GM21515 (cell line): ENCODE data around the gene ARHGEF19.
"Not testable (repeated sequence)": the region's sequence is repeated elsewhere in the genome, so short reads cannot be mapped to it uniquely, and the experiment has no call there.

Experiments used
- ATAC-seq: cut with Tn5 transposase; IDR thresholded peaks from one replicate; pipeline ENCODE4 v1.9.1; 2021; ENCODE audit not compliant: unreplicated experiment

ARHGEF19 gene

GRCh38 chr1:16183179-16183578, 29.3 kb downstream of the ARHGEF19 start:
- no peak for ATAC-seq

DNA sequence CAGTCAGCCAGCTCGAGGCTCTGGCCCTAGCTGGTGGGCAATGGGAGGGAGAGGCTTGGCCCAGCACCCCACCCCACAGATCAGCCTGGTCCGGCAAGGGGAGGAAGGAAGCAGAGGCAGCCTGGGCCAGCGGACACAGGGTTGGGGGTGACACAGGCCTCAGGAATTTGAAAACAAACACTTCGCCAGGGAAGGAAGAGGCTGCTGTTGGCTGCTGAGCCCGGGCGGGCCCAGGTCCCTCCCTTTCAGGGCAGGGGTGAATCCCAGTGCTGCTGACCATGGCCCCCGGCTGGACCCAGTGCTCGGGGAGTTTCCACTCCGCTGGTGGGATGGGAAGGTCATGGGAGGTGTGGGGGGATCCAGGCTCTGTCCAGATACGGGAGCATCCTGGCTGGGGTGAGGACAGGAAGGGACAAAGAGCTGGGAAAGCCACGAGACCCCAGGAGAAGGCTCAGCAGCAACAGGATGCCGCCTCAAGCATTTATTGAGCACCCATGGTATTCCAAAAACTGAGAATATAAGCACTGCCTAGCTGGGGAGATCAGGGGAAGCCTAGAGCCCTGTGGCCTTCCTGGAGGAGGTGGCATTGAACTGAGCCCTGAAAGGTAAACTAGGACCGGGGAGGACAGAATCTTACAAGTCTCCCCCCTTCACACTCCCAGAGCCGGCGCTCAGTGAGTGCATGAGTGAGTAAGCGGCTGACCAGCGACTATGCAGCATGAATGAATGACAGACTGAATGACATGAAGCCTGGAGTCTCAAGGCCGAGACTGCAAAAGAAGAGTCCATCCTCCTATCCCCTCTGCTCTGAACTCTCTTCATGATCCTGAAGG, 30.3 kb downstream of the ARHGEF19 start:
- ATAC-seq = no peak

GRCh38 chr1:16180291-16180824, 32.1 kb downstream of the ARHGEF19 start:
- no peak for ATAC-seq

- no peak for ATAC-seq
Observed at GRCh38 chr1:16178596-16179497, 33.6 kb downstream of the ARHGEF19 start.

DNA sequence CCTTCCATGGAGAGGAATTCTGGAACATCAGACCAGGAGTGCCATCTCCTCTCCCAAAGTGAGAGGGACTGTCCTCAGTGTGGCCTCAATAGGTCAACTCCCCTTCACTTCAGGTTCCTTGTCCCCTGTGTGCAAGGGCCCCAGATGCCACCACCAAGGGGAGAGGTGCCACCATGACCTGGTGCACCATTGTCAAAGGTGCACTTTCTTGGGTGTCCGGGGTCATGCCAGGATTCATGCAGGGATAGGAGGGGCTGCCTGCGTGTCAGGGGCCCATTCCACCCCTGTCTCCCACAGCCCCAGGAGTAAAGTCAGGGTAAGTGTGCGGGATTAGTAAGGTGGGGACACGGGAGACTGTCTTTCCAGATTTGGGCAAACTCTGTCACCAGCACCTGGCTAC, 35.1 kb downstream of the ARHGEF19 start:
- no peak for ATAC-seq

DNA sequence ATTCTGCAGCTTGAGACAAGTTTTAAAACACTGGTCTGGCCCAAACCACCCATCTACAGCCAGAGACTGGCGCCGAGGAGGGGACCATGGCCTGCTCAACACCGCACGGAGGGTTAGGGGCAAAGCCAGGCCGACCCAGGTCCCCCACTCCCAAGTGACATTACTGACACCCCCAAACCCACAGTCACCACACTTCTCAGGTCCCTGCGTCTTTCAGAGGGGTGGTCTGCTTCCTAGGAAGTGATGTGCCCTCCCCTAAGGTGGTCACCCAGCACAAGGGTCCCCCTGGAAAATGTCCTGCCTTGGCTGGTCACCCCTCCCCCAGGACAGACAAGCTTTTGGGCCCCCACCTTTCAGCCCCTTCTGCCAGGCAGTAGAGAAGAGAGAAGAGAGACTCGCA, 35.8 kb downstream of the ARHGEF19 start:
- ATAC-seq = no peak

DNA sequence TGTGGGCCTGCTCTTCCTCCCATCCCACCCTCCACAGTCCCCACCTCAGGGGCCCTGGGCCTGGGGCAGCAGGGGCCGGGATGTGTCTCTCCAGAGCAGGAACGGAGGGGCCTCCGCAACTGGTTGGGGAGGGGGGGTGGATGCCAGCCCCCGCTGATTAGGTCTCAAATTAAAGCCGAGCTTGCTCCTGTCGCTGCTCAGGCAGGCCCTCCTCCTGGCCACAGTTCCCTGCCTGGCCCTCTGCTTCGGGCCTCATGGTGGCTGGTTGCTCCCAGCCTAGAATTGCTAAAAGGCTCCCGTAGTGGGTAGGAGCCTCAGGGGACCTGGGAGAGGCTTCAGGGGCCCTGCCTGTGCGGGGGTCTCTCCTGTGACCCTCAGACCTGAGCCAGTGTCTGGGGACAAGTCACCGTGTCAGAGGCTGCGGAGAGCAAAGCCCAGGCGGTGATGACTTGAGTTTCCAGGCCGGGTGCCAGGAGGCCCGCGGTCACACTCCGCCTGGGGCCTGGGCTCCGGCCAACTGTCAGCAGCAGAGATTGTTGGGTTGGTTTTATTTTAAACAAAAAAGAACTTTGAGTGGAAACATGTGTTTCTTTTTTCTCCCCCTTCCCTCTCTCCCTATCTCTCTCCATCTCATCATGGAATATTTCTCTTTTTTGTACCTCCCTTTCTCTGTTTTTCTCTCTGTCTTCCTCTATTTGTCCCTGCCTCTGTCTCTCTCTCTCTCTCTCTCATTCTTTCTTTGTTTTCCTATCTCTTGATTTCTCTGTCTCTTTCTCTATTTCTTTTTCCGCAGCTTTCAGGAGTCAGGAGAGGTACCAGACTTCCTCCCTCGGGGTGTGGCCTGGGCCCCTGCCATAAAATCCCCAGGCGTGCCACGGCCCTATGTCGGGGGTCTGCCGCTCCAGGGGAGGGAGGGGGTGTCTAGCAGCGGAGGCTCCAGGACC, 36.6 kb downstream of the ARHGEF19 start:
- ATAC-seq = no peak

DNA sequence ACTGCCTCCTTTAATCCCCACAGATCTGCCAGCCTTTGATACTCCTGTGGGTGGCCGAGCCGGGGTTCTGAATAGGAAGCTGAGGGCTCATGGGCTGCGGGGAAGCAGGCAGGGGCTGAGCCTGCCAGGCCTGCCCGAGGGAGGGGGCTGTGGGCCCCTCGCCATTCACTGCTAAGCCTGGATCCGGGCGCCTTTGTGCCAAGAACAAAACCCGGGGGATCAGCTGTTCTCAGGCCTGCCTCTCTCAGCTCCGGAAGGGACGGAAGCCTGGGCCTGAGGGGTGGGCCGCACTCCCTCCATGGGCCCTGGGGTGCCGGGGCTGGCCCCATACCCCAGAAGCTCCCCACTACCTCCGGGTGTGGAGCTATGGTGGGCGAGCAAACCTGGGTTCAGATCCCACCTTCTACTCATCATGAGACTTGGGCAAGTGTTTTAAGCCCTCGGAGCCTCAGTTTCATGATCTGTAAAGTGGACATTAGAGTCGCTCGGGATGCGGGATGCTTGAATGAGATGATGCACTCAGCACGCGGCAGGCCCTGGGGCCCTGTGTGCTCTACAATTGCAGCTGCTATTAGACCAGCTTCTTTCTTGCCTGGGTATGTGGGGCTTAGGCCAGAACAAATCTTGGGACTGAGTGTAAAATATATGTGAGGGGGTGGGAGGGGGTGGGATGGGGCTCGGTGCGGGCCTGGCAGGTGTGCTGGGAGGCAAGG, 37.4 kb downstream of the ARHGEF19 start:
- ATAC-seq = no peak

DNA sequence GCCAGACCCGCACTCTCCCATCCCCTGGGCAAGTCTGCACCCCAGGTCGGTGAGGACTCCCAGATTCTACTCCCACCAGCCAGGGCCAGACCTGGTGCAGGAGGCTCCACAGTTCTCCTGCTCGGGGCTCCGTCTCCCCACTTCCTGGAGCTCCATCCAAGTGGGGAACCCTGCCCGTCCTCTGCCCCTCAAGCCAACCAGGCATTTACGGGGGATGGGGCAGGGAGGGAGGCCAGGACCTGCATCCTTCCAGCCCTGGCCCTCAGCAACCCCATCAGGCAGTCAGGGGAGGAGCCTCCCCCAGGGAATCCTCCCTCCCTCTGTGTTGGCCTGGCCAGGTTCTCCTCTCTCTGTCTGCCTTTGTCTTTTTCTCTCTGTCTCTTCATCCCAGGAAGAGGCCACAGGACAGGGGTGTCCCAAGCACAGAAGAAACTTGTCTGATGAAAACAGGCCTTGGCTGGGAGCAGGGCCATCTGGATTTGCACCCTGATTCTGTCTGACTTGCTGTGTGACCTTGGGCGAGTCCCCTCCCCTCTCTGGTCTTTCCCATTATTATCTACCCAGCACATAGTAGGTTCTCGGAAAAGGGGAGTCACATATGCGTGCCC, 38.1 kb downstream of the ARHGEF19 start:
- ATAC-seq = no peak

- ATAC-seq = no peak
Observed at GRCh38 chr1:16173447-16174260, 38.8 kb downstream of the ARHGEF19 start.

DNA sequence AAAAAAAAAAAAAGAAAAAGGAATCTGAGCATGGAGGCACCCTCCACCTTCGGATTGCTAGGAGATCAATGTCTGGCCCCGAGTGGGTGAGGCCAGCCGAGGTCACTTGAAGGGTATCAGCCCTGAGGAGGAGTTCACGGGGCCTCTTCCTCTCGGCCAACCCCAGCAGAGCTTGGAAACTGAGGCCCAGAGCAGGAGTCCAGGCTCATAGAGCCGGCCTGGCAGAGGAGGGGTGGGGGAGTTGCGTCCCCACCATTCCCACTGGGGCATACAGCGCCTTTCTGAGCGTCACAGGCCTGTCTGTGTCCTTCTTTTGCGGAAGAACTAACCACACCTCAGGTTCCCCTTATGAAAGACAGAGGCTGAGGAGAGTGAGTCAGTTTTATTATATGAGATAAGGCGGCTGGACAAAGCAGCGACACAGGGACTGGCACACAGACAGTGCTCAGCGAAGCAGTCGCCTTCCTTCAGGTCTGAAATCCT, 39.4 kb downstream of the ARHGEF19 start:
- ATAC-seq = no peak

DNA sequence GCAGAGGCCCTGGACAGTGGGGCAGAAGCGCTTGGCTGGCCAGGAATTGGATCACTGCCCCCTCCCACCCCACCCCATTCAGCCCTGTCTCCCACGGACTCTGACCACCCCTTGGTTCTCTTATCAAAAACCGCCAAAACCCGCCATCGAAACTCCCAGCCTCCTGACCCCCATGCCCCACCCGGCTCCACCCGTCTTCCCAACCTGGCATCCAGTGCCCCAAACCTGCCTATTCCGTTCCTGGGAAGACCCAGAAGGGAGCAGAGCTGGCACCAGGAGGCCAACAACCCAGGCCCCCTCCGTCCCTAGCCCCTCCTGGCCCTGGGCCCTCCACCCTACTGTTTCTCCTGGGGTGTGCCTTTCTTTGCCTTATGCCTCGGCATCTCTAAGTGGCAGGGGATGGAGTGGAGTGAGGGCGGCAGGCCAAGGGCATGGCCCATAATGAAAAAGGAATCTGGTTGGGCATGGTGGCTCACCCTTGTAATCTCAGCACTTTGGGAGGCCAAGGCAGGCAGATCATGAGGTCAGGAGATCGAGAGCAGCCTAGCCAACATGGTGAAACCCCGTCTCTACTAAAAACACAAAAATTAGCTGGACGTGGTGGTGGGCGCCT, 40.1 kb downstream of the ARHGEF19 start:
- no peak for ATAC-seq

DNA sequence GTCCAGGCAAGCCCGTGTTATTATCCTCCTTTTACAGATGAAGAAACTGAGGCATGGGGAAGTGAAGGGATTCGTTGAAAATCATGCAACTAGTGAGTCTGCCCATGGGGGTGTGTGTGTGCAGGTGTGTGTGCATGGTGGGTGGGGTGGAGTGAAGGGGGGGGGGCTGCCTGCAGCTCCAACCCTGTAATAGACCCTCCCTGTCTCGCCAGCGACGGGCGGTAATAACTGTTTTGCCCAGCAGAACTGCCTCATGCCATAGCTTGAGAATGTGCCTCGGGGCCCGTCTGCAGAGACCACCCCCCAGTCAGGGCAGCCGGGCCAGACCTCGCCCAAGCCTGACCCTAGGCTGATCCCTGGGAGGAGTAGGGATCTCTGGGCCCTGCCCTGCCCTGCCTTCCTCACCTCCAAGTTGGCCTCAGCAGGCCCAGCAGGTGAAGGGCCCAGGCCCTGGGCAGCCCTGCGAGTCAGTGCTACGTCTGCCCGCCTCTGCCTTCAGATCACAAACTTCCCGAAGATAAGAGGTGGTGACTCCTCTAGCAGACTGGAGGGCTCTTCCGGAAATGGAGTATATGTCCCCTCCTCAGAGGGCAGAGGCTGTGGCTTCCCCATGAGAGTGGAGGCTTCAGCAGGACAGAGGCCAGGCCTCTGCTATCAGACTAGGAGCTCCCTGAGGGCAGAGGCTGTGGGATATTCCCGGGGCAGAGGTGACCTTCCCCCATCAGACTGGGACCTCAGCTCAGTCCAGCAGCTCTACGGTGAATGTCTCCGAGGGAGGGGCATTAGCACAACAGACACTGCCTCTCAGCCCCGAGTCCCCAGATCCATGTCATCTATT, 40.9 kb downstream of the ARHGEF19 start:
- no peak for ATAC-seq

- no peak for ATAC-seq
Observed at GRCh38 chr1:16170283-16170673, 42.2 kb downstream of the ARHGEF19 start.

DNA sequence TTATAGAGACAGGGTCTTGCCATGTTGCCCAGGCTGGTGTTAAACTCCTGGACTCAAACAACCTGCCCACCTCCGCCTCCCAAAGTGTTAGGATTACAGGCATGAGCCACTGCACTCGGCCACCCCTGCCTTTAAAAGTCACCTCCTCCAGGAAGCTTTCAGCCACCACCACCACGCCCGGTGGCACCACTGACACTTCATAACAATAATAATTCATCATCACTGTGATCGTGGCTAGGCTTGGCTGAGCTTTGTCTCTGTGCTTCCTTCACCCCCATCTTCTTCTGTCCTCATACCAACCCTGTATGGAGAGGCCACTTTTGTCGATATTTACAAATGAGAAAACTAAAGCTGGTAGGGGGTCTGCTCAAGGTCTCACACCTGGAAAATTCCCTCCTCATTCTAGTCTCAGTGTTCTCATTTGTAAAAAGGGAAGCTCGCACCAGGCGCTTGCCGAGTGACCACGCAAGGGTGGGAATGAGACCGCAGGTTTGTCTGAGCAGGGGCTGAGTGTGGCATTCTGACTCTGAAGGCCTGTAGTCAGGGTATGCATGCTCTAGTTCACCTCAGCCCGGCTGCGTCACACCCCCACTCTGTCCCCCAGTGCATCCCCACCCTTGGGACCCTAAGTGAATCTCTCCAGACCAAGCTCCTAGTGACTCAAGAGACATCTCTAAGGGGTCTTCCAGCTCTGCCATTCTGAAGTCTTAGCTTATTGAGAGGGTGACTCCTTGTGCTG, 43.7 kb downstream of the ARHGEF19 start:
- no peak for ATAC-seq

DNA sequence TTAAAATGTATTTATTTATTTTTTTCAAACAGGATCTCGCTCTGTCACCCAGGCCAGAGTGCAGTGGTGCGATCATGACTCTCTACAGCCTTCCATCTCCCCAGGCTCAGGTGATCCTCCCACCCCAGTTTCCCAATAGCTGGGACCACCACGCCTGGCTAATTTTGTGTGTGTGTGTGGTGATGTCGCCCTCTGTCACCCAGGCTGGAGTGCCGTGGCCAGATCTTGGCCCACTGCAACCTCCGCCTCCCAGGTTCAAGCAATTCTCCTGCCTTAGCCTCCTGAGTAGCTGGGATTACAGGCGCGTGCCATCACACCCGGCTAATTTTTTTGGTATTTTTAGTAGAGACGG, 44.3 kb downstream of the ARHGEF19 start:
- ATAC-seq = not testable (repeated sequence)
